SK-N-MC (cell line): ENCODE results near the gene SUPT5H.

ENCODE experiments used
- EZH2 ChIP-seq: fragments of 200-600 bp; sonication (generic); IDR thresholded peaks from one replicate; pipeline ENCODE4 v1.6.1; 2017; ENCODE audit warnings: antibody characterized with exemption
- FOXP2 ChIP-seq: optimal IDR thresholded peaks from 2 replicates; pipeline ENCODE3; 2011; ENCODE audit warnings: mild to moderate bottlenecking, moderate library complexity; ENCODE audit not compliant: insufficient read depth; ENCODE audit errors: extremely low read length, control extremely low read depth
- POLR2AphosphoS5 ChIP-seq: IDR thresholded peaks from 2 replicates; pipeline ENCODE4 v1.6.1; 2012; ENCODE audit warnings: mild to moderate bottlenecking, low read depth, low read length, borderline replicate concordance

GRCh38 chr19:39509233-39509632 is 63.9 kb downstream of the SUPT5H start:
- no peak for TF ChIP-seq POLR2AphosphoS5
- no peak for TF ChIP-seq EZH2
- no peak for TF ChIP-seq FOXP2
